ENCODE measurements around the gene FER.

- TF ChIP-seq CTCF (IDR thresholded peaks at IDR 0.05; ENCODE audit: insufficient read depth, low read length) = no peak
- no peak for TF ChIP-seq REST (IDR thresholded peaks at IDR 0.05; ENCODE audit: insufficient replicate concordance, low read depth)
- no peak for TF ChIP-seq POLR2AphosphoS5 (IDR thresholded peaks at IDR 0.05; ENCODE audit: low read depth)
- no peak for TF ChIP-seq GABPA (IDR thresholded peaks at IDR 0.05; ENCODE audit: low read depth)
- no peak for TF ChIP-seq SPI1 (IDR thresholded peaks at IDR 0.05; ENCODE audit: borderline replicate concordance, low read depth)
These were observed 448.6 kb downstream of the FER start for GRCh38 chr5:109196087-109196822.

Measured in HL-60 (cell line).